Sciatic nerve (tissue), 2 donors: ENCODE data around the gene FBXL20. TPM values are rescaled to one million over a fixed set of nuclear protein-coding genes. Genes with fewer than 3 reads are reported as not detected.
"Not testable (repeated sequence)": the region's sequence is repeated elsewhere in the genome, so short reads cannot be mapped to it uniquely, and the experiment has no call there.

Experiments
- ATAC-seq: fragments of 200-7000 bp; cut with Tn5 transposase; one replicate; pipeline ENCODE4 v1.9.1; 2020; ENCODE audit warnings: mild to moderate bottlenecking, moderate library complexity
- DNase-seq: peaks from one replicate; pipeline ENCODE4 v3.0.0-alpha.2; 2020; ENCODE audit warnings: low spot score
- intact Hi-C: fragments of 100-400 bp; cut with DNase I; formaldehyde crosslinking; loops from one replicate; pipeline ENCODE4 v1.14.2; 2022
- total RNA-seq: library from RNA; stranded (reverse); fragmentation: NEBNext Ultra II Directional; extraction: Animal tissue kit (Norgen Biotek cat#: 25700); gene quantifications from one replicate; pipeline ENCODE4 v1.2.1, GENCODE V29; 2021
- donor health status: DM: no; HTN: no; CAD: no.
- donor health status: DM: no; HTN: no; CAD: no.

FBXL20 gene
- total RNA-seq, 1 donor from 2014 or later = 29.1 TPM

DNA sequence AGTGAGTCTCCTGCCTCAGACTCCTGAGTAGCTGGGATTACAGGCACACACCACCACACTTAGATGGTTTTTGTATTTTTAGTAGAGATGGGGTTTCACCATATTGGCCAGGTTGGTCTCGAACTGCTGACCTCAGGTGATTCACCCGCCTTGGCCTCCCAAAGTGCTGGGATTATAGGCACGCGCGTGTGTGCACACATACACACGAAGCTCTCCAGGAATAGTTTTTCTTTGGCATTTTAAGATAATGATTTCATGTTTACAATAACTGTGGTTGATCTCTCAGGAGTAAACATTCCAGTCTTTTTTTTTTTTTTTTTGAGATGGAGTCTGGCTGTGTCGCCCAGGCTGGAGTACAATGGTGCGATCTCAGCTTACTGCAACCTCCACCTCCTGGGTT, 123.2 kb downstream of the FBXL20 start:
- ATAC-seq, intact Hi-C loops, DNase-seq: not testable (repeated sequence)

DNA sequence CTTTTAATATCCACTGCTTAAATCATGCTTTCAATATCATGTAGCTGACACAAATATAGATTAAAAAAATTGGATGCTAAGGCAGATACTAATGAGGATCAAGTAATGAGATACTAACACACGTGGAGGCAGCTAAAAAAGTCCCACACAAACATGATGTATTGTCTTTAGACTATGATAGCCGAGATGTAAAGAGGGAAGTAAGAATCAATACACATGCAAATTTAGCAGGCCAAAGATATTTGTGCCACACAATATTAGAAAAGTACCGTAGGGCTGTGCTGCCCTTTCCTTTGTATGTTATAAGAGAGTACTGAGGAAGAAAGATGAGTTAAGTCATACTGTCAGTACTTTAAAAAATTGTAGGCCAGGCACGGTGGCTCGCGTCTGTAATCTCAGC, 124.3 kb downstream of the FBXL20 start:
- DNase-seq (no peak), ATAC-seq (no peak)
- intact Hi-C loops = no loop called here

DNA sequence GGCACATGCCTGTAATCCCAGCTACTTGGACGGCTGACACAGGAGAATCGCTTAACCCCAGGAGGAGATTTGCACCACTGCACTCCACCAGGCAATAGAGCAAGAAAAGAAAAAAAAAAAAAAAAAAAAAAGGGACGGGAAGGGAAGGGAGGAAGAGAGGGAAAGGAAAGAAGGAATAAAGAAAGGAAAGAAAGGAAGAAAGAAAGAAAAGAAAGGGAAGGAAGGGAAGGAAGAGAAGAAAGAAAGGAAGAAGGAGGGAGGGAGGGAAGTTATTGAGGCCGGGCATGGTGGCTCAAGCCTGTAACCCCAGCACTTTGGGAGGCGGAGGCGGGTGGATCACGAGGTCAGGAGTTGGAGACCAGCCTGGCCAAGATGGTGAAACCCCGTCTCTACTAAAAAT, 125.3 kb downstream of the FBXL20 start:
- ATAC-seq = no peak
- intact Hi-C loops = no loop called here

DNA sequence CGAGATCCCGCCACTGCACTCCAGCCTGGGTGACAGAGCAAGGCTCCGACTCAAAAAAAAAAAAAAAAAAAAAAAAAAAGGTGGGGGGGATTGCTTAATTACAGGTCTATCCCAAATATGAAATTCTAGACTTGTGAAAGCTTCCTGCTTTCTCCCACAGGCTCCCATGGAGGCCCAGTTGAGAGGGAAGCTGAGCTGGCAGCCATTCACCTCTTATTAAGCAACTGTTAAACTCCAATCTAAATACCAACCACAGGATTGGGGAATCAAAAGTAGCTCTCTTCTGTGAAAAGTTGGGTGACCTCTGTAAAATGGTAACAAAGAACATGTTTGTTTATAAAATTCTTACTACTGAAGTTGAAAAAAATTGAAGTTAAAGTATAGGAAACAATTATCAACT, 129.9 kb downstream of the FBXL20 start:
- intact Hi-C loops = no loop called here
- ATAC-seq (peak; percentile 70), DNase-seq (no peak)

More for the DNA sequence above, 125.3 kb downstream of the FBXL20 start:
- no peak for DNase-seq

DNA sequence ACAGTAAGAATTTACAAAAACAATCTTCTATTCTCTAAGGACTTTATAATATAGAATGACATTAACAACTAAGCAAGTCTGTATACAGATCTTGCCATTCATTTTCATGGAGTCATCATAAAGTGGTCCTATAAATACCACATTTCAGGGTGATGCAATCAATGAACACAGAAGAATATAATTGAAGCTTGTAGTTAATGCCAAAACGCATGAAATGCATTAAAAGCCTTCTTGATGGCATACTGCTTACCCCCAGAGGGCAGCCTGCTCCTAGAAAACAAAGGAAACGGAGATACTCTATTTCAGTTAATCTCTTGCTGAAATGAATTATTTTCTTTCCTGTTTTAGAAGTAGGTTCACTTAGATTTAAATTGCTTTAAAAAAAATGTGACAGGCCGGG, 130.5 kb downstream of the FBXL20 start:
- ATAC-seq (no peak), DNase-seq (no peak)
- intact Hi-C loops = no loop called here

DNA sequence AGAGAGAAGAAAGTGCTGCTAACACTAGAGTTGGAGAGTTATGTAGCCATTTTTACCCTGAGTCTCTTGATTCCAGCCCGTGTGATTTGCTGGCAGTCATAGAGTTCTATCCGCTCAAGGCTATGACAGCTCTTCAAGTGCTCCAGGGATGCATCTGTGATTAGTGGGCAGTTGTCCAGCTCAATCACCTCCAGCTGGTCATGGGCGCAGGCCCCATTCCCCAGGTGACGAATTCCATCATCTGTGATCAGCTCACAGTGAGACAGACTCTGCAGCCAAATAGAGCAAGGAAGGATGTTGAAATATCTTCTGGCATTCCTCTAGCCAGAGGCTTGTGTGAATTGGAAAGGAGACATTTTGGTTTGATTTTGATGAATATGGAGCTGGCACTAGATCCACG, 137.3 kb downstream of the FBXL20 start:
- DNase-seq (no peak), ATAC-seq (peak; percentile 93)
- intact Hi-C loops = no loop called here

DNA sequence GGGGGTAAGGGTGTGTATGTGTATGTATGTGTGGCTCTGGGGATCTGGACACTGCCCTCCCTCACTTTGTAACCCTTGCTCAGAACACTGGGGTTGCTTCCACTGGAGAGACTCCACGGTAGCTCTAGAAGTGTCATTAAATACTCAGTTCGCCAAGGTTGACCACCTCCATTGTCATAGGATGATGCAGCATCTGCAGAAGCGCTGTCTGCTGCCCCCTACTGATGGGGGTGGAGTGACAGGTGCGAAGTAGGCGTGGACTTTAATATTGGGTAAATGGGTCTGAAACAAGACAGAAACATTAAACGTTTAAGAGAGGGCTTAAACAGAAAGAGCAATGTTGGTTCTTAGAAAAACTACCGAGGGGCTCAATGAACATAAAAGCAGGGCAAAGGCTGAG, 140.1 kb downstream of the FBXL20 start:
- intact Hi-C loops = no loop called here
- DNase-seq (no peak), ATAC-seq (no peak)

DNA sequence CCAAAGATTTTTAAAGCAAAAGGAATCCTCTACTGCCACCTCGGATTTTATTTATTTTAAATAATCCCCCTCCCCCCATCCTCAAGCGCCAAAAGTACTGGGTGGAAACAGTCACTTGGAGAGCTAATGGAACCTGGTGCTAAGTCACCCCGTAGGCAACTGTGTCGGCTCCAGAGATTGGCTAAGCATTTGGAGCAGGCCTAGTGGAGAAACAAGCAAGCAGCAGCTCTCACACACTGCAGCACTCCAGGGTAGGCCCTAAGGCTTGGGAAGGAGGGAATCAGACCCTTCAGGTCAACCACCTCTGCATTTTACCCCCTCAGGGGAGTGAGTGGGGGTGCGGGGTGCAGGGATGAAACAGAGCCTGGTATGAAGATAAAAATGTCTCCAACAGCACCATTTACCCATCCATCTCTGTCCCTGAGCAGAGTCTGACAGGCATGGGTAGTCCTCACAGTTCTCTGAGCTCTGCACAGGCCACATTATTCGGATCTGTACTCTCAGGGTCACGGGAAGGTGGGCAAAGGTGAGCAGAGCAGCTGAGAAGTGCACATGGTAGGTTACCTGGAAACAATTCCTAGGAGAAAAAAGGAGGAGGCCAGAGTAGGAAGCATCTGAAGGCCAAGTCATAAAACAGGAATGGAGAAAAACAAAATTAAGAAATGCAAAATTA, 148.5 kb downstream of the FBXL20 start:
- DNase-seq (no peak), ATAC-seq (no peak)
- intact Hi-C loops = no loop called here

DNA sequence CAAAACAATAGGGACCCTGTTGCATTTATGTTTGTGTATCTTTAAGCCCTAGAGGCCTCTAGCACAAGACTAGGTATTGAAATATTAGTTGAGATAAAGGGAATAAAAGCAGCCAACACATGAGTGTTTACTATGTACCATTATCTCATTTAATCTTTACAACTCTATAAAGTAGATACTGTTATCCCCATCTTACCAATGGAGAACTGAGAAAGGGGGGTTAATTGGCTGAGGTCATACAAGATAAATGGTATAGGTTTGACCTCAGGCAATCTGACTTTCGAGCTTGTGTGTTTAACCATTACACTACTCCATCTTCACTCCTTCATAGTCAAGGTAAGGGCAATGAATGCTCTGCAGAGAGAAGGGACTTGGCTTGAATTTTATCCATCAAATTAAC, 149.4 kb downstream of the FBXL20 start:
- DNase-seq (no peak), ATAC-seq (no peak)
- intact Hi-C loops = no loop called here

DNA sequence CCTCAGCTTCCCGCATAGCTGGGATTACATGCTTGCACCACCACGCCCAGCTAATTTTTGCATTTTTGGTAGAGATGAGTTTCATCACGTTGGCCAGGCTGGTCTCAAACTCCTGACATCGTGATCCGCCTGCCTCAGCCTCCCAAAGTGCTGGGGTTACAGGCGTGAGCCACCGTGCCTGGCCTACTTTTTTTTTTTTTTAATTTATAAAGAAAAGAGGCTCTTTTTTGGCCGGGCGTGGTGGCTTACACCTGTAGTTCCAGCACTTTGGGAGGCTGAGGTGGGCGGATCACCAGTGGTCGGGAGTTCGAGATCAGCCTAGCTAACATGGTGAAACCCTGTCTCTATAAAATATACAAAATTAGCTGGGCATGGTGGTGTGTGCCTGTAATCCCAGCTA, 151.3 kb downstream of the FBXL20 start:
- ATAC-seq, intact Hi-C loops, DNase-seq: not testable (repeated sequence)

DNA sequence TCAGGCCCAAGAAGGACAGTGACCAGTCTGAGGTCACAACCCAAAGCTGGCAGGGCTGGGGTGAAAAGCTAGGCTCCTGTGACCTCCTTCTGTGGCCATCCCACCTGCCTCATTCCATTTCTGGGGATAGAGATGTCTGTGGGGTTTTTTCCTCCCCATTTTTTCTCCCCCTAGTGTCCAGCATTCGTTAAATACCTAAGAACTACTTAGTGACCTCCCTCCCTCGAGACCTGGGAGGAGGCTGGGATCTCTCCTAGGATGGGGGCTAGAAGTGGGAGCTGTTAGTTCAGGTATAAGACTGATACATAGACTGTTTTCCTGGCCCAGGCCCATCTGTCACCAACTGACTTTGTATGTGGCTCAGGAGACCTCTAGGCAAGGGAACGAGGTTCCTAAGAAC, 155.2 kb downstream of the FBXL20 start:
- intact Hi-C loops = no loop called here
- DNase-seq (no peak), ATAC-seq (no peak)

DNA sequence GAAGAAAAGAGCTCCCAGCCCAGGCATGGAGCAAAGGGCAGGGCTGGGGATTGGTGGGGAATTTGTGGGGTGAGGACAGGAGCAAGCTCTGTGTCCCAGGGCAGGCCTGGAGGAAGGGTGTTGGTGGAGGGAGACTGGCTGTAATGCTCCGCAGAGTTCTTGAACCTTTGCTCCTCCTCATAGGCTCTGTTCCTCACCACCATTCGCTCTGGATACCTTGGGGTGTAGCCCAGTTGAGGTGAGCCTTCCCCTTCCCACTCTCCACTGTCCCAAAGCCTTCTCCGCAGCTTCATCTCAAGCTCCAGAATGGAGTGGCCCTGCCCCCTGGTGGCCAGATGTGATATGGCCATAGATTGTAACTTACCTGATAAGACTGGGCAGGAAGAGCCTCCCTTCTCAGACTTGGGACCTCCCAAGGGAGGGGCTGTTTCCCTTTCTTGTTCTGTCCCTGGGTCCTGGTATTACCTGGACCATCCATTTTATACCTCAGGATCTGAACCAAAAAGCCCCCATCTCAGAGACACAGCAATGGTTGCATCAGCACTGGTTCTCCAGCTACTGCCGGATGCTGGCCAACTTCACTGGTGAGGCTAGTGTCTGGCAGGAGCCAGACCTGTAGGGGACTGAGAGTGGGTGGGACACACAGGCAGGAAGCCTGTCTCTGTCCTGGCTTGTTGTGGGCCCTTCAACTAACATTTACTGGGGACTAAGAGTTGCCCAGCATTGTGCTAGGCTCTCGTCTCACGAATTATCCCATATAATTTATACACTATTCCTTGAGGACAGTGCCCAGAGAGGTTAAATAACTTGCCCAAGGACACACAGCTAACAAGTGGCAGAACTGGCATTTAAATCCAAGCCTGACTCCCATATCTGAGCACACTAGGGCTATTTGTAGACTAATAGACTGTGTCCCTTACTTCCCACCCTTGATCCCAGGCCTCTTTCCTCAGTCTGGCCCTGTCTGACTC, 156.5 kb downstream of the FBXL20 start:
- peak; percentile 94 for DNase-seq
- ATAC-seq = peak; percentile 93
- intact Hi-C loops = no loop called here

DNA sequence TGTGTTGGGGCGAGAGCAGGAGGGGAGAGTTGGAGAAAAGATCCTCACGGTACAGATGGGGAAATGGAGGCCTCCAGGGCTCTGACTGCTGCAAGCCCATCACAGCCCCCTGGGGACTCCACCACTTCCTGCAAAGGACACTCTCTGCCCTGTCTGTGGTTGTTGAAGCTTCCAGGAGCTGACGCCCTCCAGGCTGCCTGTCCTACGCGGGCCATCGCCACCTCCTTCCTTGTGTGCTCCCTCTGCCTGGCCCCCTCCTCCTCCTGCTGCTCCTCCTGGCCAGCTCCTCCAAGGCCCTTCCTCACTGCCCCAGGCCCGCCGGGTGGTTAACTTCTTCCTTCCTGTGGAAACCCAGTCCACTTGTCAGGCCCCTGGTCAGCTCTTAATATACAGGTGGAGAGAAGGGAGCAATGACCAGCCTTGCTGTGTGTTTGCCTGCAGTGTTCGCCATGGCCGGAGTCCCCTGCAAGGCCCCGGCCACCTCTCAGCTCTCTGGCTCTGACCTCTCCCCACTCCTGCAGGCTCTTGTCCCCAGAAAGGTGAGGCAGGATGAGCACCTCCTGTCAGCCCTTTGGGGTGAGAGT, 157.3 kb downstream of the FBXL20 start:
- intact Hi-C loops = no loop called here
- DNase-seq = no peak
- peak; percentile 48 for ATAC-seq

DNA sequence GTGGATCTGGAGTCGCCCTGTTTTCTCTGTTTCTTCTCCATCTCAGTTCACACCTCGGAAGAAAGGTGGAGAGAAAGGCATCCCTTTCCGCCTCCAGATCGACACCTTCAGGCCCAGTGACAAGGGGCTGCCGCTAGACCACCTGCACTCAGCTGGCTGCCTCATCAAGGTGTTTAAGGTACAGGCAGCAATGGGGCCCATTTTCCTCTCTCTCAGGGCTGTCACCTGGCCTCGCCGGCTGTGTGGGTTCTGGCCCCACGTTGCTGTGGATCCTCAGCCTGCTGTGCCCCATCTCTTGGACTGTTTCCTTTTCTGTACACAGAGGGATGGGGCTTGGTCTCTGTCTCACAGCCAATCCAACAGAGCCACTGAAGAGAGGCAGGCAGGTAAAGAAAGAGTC, 158.3 kb downstream of the FBXL20 start:
- no peak for ATAC-seq
- DNase-seq = peak; percentile 38
- intact Hi-C loops = no loop called here

DNA sequence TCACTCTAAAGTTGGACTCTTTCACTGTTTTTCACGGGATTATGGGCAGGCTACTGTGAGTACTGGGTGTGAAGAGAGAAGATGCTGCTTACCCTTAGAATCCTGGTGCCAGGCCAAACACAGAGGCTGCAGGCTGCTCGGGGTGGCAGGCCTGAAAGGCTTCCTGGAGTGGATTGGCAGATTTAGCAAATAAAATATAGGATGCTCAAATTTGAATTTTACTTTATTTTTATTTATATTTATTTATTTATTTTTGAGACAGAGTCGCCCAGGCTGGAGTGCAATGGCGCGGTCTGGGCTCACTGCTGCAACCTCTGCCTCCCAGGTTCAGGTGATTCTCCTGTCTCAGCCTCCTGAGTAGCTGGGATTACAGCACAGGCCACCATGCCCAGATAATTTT, 160.8 kb downstream of the FBXL20 start:
- intact Hi-C loops = no loop called here
- ATAC-seq (no peak), DNase-seq (peak; percentile 10)

DNA sequence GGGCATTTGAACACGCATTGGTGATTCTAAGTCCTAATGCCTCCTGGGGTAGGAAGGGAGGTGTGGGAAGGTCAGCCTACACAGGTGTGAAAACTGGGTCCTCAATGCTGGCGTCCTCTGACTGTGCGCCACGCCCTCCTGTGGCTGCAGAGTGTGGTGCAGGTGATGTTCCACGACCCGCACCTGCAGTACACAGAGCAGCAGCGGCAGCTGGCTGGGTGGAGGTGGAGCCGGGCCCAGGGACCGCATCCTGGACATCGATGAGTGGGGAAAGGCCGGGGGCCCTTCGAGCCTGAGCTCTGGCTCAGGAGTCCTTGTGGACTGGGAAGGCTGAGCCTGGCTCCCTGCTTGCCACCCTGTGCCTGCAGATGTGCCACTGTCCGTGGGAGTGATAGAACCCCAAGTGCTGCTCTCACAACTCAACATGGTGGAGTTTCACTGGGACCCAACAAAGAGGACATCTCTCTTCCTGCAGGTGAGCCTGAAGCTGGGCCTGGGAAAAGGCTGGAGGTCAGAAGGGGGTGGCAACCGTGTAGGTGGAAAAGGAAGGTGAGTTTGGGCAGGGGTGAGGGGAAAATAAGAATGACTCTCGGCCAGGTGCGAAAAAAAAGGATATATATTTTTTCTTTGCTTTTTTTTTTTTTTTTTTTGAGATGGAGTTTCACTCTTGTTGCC, 161.6 kb downstream of the FBXL20 start:
- DNase-seq (peak; percentile 37), ATAC-seq (no peak)
- intact Hi-C loops = no loop called here

DNA sequence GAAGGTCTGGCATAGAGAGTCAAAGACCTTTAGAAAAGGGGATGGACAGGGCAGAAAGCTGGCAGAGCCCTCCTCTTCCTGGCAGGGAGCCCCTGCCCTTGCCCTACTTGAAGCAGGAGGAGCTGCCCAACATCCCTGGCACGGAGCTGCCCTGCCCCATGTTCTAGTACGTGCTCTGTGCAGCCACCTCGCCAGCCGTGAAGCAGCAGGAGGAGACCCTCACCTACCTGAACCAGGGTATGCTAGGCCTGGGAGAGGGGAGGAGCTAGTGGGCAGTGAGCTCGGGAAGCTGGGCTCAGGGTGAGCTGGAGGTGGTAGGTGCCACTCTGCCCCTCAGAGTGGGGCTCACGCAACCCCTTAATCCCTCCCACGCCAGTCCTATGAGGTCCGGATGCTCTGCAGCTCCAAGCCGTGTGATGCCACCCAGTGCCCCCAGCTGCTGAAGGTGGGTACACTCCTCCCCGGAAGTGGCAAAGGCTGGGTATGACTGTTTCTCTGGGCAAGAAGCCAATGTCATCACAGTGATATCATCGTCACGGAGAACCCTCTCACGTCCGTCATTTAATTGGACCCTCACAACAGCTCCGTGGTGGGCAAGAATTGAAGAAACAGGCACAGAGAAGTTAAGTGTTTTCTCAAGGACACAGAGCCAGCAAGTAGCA, 163.0 kb downstream of the FBXL20 start:
- intact Hi-C loops = no loop called here
- DNase-seq (no peak), ATAC-seq (peak; percentile 45)

DNA sequence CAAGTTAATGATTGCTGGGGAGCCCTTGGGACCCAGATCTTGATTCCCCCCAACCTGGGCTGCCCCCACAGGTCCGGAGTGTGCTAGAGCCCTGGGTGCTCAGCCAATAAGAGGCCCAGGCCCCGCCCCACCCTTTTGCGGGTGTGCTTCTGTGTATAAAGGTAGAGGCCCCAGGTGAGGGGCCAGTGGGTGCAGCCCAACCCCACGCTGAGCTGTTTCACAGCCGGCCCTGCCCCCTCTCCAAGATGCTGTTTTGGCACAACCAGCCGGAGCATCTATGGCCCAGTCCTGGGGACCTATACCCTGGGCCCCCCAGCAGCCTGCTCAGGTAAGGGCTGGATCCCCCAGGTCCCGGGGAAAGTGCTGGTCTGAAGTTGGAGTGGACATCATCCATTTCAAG, 163.8 kb downstream of the FBXL20 start:
- DNase-seq (no peak), ATAC-seq (no peak)
- intact Hi-C loops = no loop called here

DNA sequence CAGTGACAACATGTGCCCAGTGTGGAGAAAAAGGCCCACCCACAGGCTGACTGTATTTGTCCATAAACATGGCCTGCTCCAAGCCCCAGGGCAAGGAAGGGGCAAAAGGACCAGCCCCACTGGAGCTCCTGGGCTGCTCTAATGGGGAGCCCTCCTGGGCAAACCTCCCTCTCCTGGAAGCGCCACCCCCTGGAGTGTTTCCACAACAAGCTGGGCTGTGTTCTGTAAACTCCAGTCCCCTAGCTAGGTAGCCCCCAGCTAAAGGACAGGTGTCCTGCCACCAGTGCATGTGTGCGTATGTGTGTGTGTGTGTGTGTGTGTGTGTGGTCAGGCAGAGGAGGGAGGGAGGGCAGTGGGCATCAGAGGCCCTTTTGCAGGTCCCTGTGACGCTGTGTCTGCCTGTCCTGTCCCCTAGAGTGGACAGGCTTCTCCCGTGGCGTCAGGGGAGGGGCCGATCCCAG, 164.4 kb downstream of the FBXL20 start:
- intact Hi-C loops = no loop called here
- ATAC-seq = no peak

More for the DNA sequence above, 164.4 kb downstream of the FBXL20 start:
- no peak for DNase-seq
